Trophoblast cell (in vitro differentiated cells and primary cell): ENCODE results near the gene USP20.

Source experiments
- DNase-seq, 2 donors: peaks; one replicate each; pipeline ENCODE4 v3.0.0-alpha.2; 2016
- H2AFZ ChIP-seq: 2 replicates; pipeline ENCODE4 v1.6.1; 2013; ENCODE audit warnings: low read length, moderate library complexity, mild to moderate bottlenecking; ENCODE audit not compliant: insufficient read depth, poor library complexity
- H2AK5ac ChIP-seq: 2 replicates; pipeline ENCODE4 v1.6.1; 2013; ENCODE audit warnings: mild to moderate bottlenecking, low read length
- H2BK120ac ChIP-seq: 2 replicates; pipeline ENCODE4 v1.6.1; 2013; ENCODE audit warnings: low read length, mild to moderate bottlenecking, moderate library complexity; ENCODE audit not compliant: insufficient read depth, poor library complexity
- H2BK12ac ChIP-seq: 2 replicates; pipeline ENCODE4 v1.6.1; 2013; ENCODE audit warnings: mild to moderate bottlenecking, low read length, moderate library complexity
- H2BK5ac ChIP-seq: 2 replicates; pipeline ENCODE4 v1.6.1; 2013; ENCODE audit warnings: low read length, low read depth, moderate library complexity, mild to moderate bottlenecking; ENCODE audit not compliant: poor library complexity
- H3K14ac ChIP-seq: 2 replicates; pipeline ENCODE4 v1.6.1; 2013; ENCODE audit warnings: mild to moderate bottlenecking, low read length
- H3K18ac ChIP-seq: 2 replicates; pipeline ENCODE4 v1.6.1; 2013; ENCODE audit warnings: mild to moderate bottlenecking, low read length
- H3K23ac ChIP-seq: 2 replicates; pipeline ENCODE4 v1.6.1; 2013; ENCODE audit warnings: low read length
- H3K27ac ChIP-seq: 2 replicates; pipeline ENCODE4 v1.5.1; 2013; ENCODE audit warnings: low read depth, mild to moderate bottlenecking, inconsistent platforms, low read length, moderate library complexity
- H3K27me3 ChIP-seq: 2 replicates; pipeline ENCODE4 v1.6.1; 2013; ENCODE audit warnings: inconsistent platforms, mild to moderate bottlenecking, low read length, moderate library complexity; ENCODE audit not compliant: insufficient read depth
- H3K36me3 ChIP-seq, 2 experiments: 1 replicate in 1 of 2; 2 replicates in 1 of 2; pipeline ENCODE4 v1.6.1; 2013; ENCODE audit warnings: low read length in 2 of 2, mild to moderate bottlenecking in 2 of 2, moderate library complexity in 1 of 2; ENCODE audit not compliant: insufficient read depth in 2 of 2, control insufficient read depth in 1 of 2
- H3K4ac ChIP-seq: 2 replicates; pipeline ENCODE4 v1.6.1; 2013; ENCODE audit warnings: low read depth, mild to moderate bottlenecking, low read length, moderate library complexity
- H3K4me1 ChIP-seq, 2 experiments: 1 replicate in 1 of 2; 2 replicates in 1 of 2; pipeline ENCODE4 v1.6.1; 2013; ENCODE audit warnings: low read length in 2 of 2, mild to moderate bottlenecking in 2 of 2, moderate library complexity in 1 of 2; ENCODE audit not compliant: insufficient read depth in 2 of 2, control insufficient read depth in 1 of 2
- H3K4me2 ChIP-seq: 2 replicates; pipeline ENCODE4 v1.6.1; 2013; ENCODE audit warnings: inconsistent platforms, mild to moderate bottlenecking, low read length, moderate library complexity
- H3K4me3 ChIP-seq: 2 replicates; pipeline ENCODE4 v1.5.1; 2013; ENCODE audit warnings: mild to moderate bottlenecking, low read depth, low read length, inconsistent platforms
- H3K79me1 ChIP-seq: one replicate; pipeline ENCODE4 v1.6.1; 2013; ENCODE audit warnings: low read length
- H3K79me2 ChIP-seq: 2 replicates; pipeline ENCODE4 v1.6.1; 2013; ENCODE audit warnings: low read length, mild to moderate bottlenecking; ENCODE audit not compliant: control insufficient read depth, insufficient read depth, poor library complexity
- H3K9ac ChIP-seq: 2 replicates; pipeline ENCODE4 v1.6.1; 2013; ENCODE audit warnings: mild to moderate bottlenecking, low read length
- H3K9me3 ChIP-seq: 2 replicates; pipeline ENCODE4 v1.6.1; 2013; ENCODE audit warnings: low read depth, mild to moderate bottlenecking, control low read depth, inconsistent platforms, low read length; ENCODE audit not compliant: insufficient read depth
- H4K12ac ChIP-seq: 2 replicates; pipeline ENCODE4 v1.6.1; 2013; ENCODE audit warnings: low read depth, mild to moderate bottlenecking, low read length, moderate library complexity
- H4K8ac ChIP-seq: 2 replicates; pipeline ENCODE4 v1.6.1; 2013; ENCODE audit warnings: low read depth, mild to moderate bottlenecking, low read length, moderate library complexity
- H4K91ac ChIP-seq: one replicate; pipeline ENCODE4 v1.6.1; 2013; ENCODE audit warnings: low read depth, mild to moderate bottlenecking, low read length, moderate library complexity
- WGBS: extraction: QIAGEN DNeasy Blood & Tissue Kit; methylation state at CpG from one replicate; pipeline ENCODE4 v1.1.7; 2013; ENCODE audit warnings: missing lambda C conversion rate; ENCODE audit not compliant: insufficient read length, insufficient coverage; ENCODE audit errors: extremely low coverage; 5-methylcytosine and 5-hydroxymethylcytosine counted together

Gene USP20

GRCh38 chr9:129904734-129905133, 69.5 kb downstream of the USP20 start:
- Histone ChIP-seq H2BK12ac (no peak overlapping the region), H4K91ac (no peak overlapping the region), H3K14ac (no peak overlapping the region), H3K4me3 (no peak overlapping the region), H2AFZ (no peak overlapping the region), H4K12ac (no peak overlapping the region), H3K9me3 (no peaks in the 10 kb centered on the region), H2BK120ac (no peak overlapping the region), H3K23ac (no peak overlapping the region), H3K4me2 (no peak overlapping the region), H3K79me1 (no peaks in the 10 kb centered on the region), H3K27ac (no peak overlapping the region), H3K27me3 (no peaks in the 10 kb centered on the region), H3K18ac (no peak overlapping the region), H3K79me2 (no peaks in the 10 kb centered on the region), H3K36me3 (peaks cover 8 to 15% of the 10 kb centered on the region in 2 experiments), H2AK5ac (no peak overlapping the region), H2BK5ac (no peak overlapping the region), H3K4me1 (no peaks in the 10 kb centered on the region), H3K4ac (no peak overlapping the region), H4K8ac (no peak overlapping the region), H3K9ac (no peak overlapping the region)
- no CpG with 5 or more reads among the region's 4 CpGs for WGBS
- DNase-seq = no peak

GRCh38 chr9:129906298-129906697, 71.0 kb downstream of the USP20 start:
- no peak overlapping the region for H4K91ac ChIP-seq
- no peak overlapping the region for H3K14ac ChIP-seq
- H3K23ac ChIP-seq = no peak overlapping the region
- H2BK5ac ChIP-seq = no peak overlapping the region
- no peak overlapping the region for H3K27ac ChIP-seq
- H3K79me2 ChIP-seq = no peaks in the 10 kb centered on the region
- H2BK12ac ChIP-seq = no peak overlapping the region
- no peak overlapping the region for H2AFZ ChIP-seq
- DNase-seq = no peak
- H3K4me2 ChIP-seq = no peak overlapping the region
- H3K79me1 ChIP-seq = no peaks in the 10 kb centered on the region
- no peak overlapping the region for H3K4me3 ChIP-seq
- no CpG with 5 or more reads among the region's 4 CpGs for WGBS
- H3K18ac ChIP-seq = no peak overlapping the region
- H2BK120ac ChIP-seq = no peak overlapping the region
- H2AK5ac ChIP-seq = no peak overlapping the region
- no peaks in the 10 kb centered on the region for H3K27me3 ChIP-seq
- H3K4me1 ChIP-seq = peaks cover 0 to 3% of the 10 kb centered on the region in 2 experiments
- H3K9ac ChIP-seq = no peak overlapping the region
- no peak overlapping the region for H4K12ac ChIP-seq
- H3K9me3 ChIP-seq = no peaks in the 10 kb centered on the region
- H3K4ac ChIP-seq = no peak overlapping the region
- H4K8ac ChIP-seq = no peak overlapping the region
- H3K36me3 ChIP-seq = peaks cover 0 to 5% of the 10 kb centered on the region in 2 experiments

GRCh38 chr9:129907201-129907600, 71.9 kb downstream of the USP20 start:
- H3K4me2 ChIP-seq = no peak overlapping the region
- no peak overlapping the region for H2BK120ac ChIP-seq
- no peak overlapping the region for H3K4ac ChIP-seq
- H4K91ac ChIP-seq = no peak overlapping the region
- H3K79me2 ChIP-seq = no peaks in the 10 kb centered on the region
- no peak overlapping the region for H4K8ac ChIP-seq
- no peak overlapping the region for H3K18ac ChIP-seq
- no peak overlapping the region for H2BK12ac ChIP-seq
- no peak overlapping the region for H3K4me3 ChIP-seq
- H2BK5ac ChIP-seq = no peak overlapping the region
- H2AK5ac ChIP-seq = no peak overlapping the region
- H3K9me3 ChIP-seq = no peaks in the 10 kb centered on the region
- no CpG with 5 or more reads among the region's 4 CpGs for WGBS
- peaks cover 0 to 3% of the 10 kb centered on the region in 2 experiments for H3K4me1 ChIP-seq
- H3K27ac ChIP-seq = no peak overlapping the region
- H3K36me3 ChIP-seq = peaks cover 0 to 5% of the 10 kb centered on the region in 2 experiments
- no peaks in the 10 kb centered on the region for H3K79me1 ChIP-seq
- H3K23ac ChIP-seq = no peak overlapping the region
- no peak overlapping the region for H4K12ac ChIP-seq
- no peak overlapping the region for H3K14ac ChIP-seq
- no peak overlapping the region for H3K9ac ChIP-seq
- no peak overlapping the region for H2AFZ ChIP-seq
- DNase-seq = no peak
- H3K27me3 ChIP-seq = no peaks in the 10 kb centered on the region

- no CpG with 5 or more reads among the region's 4 CpGs for WGBS
These were observed 73.6 kb downstream of the USP20 start for GRCh38 chr9:129908906-129909305.

More at GRCh38 chr9:129908906-129909305, 73.6 kb downstream of the USP20 start:
- H2AK5ac ChIP-seq = no peak overlapping the region
- no peak overlapping the region for H3K4me3 ChIP-seq
- no peak overlapping the region for H3K14ac ChIP-seq
- no peak overlapping the region for H2AFZ ChIP-seq
- no peaks in the 10 kb centered on the region for H3K79me2 ChIP-seq
- no peak overlapping the region for H2BK12ac ChIP-seq
- no peak overlapping the region for H2BK5ac ChIP-seq
- H3K36me3 ChIP-seq = peaks cover 2 to 3% of the 10 kb centered on the region in 2 experiments
- DNase-seq = no peak
- no peak overlapping the region for H4K12ac ChIP-seq
- no peaks in the 10 kb centered on the region for H3K27me3 ChIP-seq
- H3K4ac ChIP-seq = no peak overlapping the region
- H3K79me1 ChIP-seq = no peaks in the 10 kb centered on the region
- no peaks in the 10 kb centered on the region for H3K9me3 ChIP-seq
- H3K27ac ChIP-seq = no peak overlapping the region
- H3K9ac ChIP-seq = no peak overlapping the region
- H4K91ac ChIP-seq = no peak overlapping the region
- H3K4me2 ChIP-seq = no peak overlapping the region
- H3K23ac ChIP-seq = no peak overlapping the region
- H2BK120ac ChIP-seq = no peak overlapping the region
- peaks cover 0 to 3% of the 10 kb centered on the region in 2 experiments for H3K4me1 ChIP-seq
- no peak overlapping the region for H3K18ac ChIP-seq
- no peak overlapping the region for H4K8ac ChIP-seq
